Vagina (tissue), 2 donors: ENCODE measurements around the gene THAP6.

Experiments
- POLR2A ChIP-seq, 2 donors: fragments of 450-650 bp; IDR thresholded peaks; one replicate each; pipeline ENCODE4 v1.6.1; 2017; ENCODE audit warnings: antibody characterized with exemption in 2 of 2, mild to moderate bottlenecking in 2 of 2, moderate library complexity in 2 of 2
- TF ChIP-seq, protein P1 (sequence below), 3 experiments: fragments of 450-650 bp in 2 of 3; fragments of 200-600 bp in 1 of 3; sonication (generic) in 1 of 3; IDR thresholded peaks; one replicate each; pipeline ENCODE4 v1.5.1; 2017 to 2019; ENCODE audit warnings: antibody characterized with exemption in 3 of 3, mild to moderate bottlenecking in 2 of 3, moderate library complexity in 2 of 3

- no peak for TF ChIP-seq POLR2A (IDR thresholded peaks at IDR 0.05)
- TF ChIP-seq, protein P1, sequence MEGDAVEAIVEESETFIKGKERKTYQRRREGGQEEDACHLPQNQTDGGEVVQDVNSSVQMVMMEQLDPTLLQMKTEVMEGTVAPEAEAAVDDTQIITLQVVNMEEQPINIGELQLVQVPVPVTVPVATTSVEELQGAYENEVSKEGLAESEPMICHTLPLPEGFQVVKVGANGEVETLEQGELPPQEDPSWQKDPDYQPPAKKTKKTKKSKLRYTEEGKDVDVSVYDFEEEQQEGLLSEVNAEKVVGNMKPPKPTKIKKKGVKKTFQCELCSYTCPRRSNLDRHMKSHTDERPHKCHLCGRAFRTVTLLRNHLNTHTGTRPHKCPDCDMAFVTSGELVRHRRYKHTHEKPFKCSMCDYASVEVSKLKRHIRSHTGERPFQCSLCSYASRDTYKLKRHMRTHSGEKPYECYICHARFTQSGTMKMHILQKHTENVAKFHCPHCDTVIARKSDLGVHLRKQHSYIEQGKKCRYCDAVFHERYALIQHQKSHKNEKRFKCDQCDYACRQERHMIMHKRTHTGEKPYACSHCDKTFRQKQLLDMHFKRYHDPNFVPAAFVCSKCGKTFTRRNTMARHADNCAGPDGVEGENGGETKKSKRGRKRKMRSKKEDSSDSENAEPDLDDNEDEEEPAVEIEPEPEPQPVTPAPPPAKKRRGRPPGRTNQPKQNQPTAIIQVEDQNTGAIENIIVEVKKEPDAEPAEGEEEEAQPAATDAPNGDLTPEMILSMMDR (IDR thresholded peaks at IDR 0.05) = no peak
These were observed 8.6 kb upstream of the THAP6 start for GRCh38 chr4:75505630-75506029.
